ENCODE results near the gene ATP5F1D. TPM values are rescaled to one million over a fixed set of nuclear protein-coding genes. Genes with fewer than 3 reads are reported as not detected.

ATP5F1D gene
- total RNA-seq, 1 donor, result 12.1 TPM

DNA sequence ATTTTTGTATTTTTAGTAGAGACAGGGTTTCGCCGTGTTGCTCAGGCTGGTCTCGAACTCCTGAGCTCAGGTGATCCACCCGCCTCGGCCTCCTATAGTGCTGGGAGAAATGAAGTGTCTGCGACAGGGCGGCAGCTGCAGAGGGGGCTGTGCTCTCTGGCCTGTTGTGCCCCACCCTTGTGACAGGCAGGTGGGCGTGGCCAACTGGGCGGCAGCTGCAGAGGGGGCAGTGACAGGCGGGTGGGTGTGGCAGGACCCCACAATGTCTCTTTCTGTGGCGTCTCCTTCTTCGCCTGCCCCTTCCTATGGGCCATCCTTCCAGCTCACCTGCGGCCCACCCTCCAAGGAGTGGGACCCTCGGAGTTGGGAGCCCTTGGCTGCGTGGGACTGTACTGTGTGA is 24.2 kb upstream of the ATP5F1D start:
- no peak for DNase-seq (ENCODE audit: low read depth)
- TF ChIP-seq, protein P1, sequence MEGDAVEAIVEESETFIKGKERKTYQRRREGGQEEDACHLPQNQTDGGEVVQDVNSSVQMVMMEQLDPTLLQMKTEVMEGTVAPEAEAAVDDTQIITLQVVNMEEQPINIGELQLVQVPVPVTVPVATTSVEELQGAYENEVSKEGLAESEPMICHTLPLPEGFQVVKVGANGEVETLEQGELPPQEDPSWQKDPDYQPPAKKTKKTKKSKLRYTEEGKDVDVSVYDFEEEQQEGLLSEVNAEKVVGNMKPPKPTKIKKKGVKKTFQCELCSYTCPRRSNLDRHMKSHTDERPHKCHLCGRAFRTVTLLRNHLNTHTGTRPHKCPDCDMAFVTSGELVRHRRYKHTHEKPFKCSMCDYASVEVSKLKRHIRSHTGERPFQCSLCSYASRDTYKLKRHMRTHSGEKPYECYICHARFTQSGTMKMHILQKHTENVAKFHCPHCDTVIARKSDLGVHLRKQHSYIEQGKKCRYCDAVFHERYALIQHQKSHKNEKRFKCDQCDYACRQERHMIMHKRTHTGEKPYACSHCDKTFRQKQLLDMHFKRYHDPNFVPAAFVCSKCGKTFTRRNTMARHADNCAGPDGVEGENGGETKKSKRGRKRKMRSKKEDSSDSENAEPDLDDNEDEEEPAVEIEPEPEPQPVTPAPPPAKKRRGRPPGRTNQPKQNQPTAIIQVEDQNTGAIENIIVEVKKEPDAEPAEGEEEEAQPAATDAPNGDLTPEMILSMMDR (IDR thresholded peaks at IDR 0.05; ENCODE audit: insufficient read depth, low read depth, low read length), result no peak
- H3K4me3 ChIP-seq (ENCODE audit: low read depth, low read length), result no peak overlapping the region

- TF ChIP-seq, protein P1 (IDR thresholded peaks at IDR 0.05; ENCODE audit: insufficient read depth, low read depth, low read length), result no peak
- DNase-seq (ENCODE audit: low read depth), result no peak
- H3K4me3 ChIP-seq (ENCODE audit: low read depth, low read length), result no peak overlapping the region
Measured at GRCh38 chr19:1218751-1219567, 22.6 kb upstream of the ATP5F1D start.

DNA sequence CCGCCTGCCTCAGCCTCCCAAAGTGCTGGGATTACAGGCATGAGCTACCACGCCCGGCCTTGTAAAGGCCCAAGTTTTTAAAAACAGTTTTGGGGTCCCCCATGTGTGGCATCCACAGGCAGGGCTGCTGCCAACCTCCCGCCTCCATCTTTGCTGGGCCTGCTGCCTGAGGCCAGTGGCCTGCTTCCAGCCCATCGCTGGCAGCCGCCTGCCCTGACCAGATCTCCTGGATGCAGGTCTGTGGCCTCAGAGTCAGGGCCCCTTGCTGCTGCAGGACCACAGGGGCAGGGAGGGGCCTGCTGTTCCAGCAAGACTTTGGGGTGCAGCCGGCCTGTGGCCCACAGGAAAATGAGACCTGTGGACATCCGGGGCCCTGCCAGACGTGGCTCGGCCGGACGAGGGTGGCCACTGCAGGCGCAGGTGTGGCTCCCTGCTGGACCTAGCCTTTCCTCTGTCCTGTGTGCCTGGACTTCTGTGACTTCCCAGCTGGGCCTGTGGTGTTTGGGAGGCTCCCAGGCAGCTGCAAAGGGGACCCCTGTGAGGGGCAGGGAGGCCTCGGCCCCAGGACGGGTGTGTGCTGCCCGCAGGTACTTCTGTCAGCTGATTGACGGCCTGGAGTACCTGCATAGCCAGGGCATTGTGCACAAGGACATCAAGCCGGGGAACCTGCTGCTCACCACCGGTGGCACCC is 21.6 kb upstream of the ATP5F1D start:
- no peak overlapping the region for H3K4me3 ChIP-seq (ENCODE audit: low read depth, low read length)
- no peak for DNase-seq (ENCODE audit: low read depth)
- TF ChIP-seq, protein P1 (IDR thresholded peaks at IDR 0.05; ENCODE audit: insufficient read depth, low read depth, low read length), result no peak

- TF ChIP-seq, protein P1 (IDR thresholded peaks at IDR 0.05; ENCODE audit: insufficient read depth, low read depth, low read length), result no peak
- H3K4me3 ChIP-seq (ENCODE audit: low read depth, low read length), result no peak overlapping the region
- DNase-seq (ENCODE audit: low read depth), result no peak
Measured at GRCh38 chr19:1220477-1220930, 21.0 kb upstream of the ATP5F1D start.

- TF ChIP-seq, protein P1 (IDR thresholded peaks at IDR 0.05; ENCODE audit: insufficient read depth, low read depth, low read length), result peak; percentile 68
- peak; percentile 61 for DNase-seq (ENCODE audit: low read depth)
- no peak overlapping the region for H3K4me3 ChIP-seq (ENCODE audit: low read depth, low read length)
Measured at GRCh38 chr19:1220976-1221903, 20.3 kb upstream of the ATP5F1D start.

- no peak overlapping the region for H3K4me3 ChIP-seq (ENCODE audit: low read depth, low read length)
- DNase-seq (ENCODE audit: low read depth), result no peak
- TF ChIP-seq, protein P1 (IDR thresholded peaks at IDR 0.05; ENCODE audit: insufficient read depth, low read depth, low read length), result no peak
Measured at GRCh38 chr19:1221904-1222255, 19.7 kb upstream of the ATP5F1D start.

Measured in fibroblast of villous mesenchyme (primary cell).